Activated CD4-positive, alpha-beta memory T cell treated with anti-CD3 and anti-CD28 coated beads, Interleukin-2, amount 10 ng/mL, durations not matched to agents 7 days and 5 days (primary cell): Measurements from ENCODE around the gene MET. TPM values are rescaled to one million over a fixed set of nuclear protein-coding genes. Genes with fewer than 3 reads are reported as not detected.
"Not testable (repeated sequence)": the region's sequence is repeated elsewhere in the genome, so short reads cannot be mapped to it uniquely, and the experiment has no call there.

Experiments
- CTCF ChIA-PET: fragments of 350-600 bp; sonication (Branson Sonifier 250); formaldehyde crosslinking; loops from one replicate; lab custom pipeline; 2021; ENCODE audit warnings: antibody characterized with exemption, inconsistent platforms; lab: Charles Lee
- POLR2A ChIA-PET: fragments of 350-600 bp; sonication (Branson Sonifier 250); formaldehyde crosslinking; loops from one replicate; lab custom pipeline; 2021; ENCODE audit warnings: antibody characterized with exemption; lab: Charles Lee
- DNase-seq: peaks from one replicate; pipeline ENCODE4 v3.0.0-alpha.2; 2020
- H3K27ac Mint-ChIP-seq: one replicate; pipeline ENCODE4 v1.8.0; 2021; ENCODE audit warnings: mild to moderate bottlenecking, mixed read lengths
- H3K27me3 Mint-ChIP-seq: one replicate; pipeline ENCODE4 v1.8.0; 2021; ENCODE audit warnings: mixed read lengths
- H3K36me3 Mint-ChIP-seq: one replicate; pipeline ENCODE4 v1.8.0; 2021; ENCODE audit warnings: low read depth, mixed read lengths
- H3K4me1 Mint-ChIP-seq: one replicate; pipeline ENCODE4 v1.8.0; 2021; ENCODE audit warnings: mixed read lengths
- H3K4me3 Mint-ChIP-seq: one replicate; pipeline ENCODE4 v1.8.0; 2021; ENCODE audit warnings: mild to moderate bottlenecking, mixed read lengths
- H3K9me3 Mint-ChIP-seq: one replicate; pipeline ENCODE4 v1.8.0; 2021; ENCODE audit warnings: mixed read lengths
- total RNA-seq, 2 experiments: library from RNA; stranded (reverse); gene quantifications; one replicate each; pipeline ENCODE4 v1.2.3, GENCODE V29; 2021

Gene MET
- total RNA-seq, 2 experiments from 2014 or later, result 0.65 to 0.83 TPM

GRCh38 chr7:116707289-116707688 is 35.3 kb downstream of the MET start:
- Mint-ChIP-seq H3K9me3 (no peaks in the 10 kb centered on the region), H3K27me3 (peaks cover 18% of the 10 kb centered on the region), H3K4me1 (no peaks in the 10 kb centered on the region), H3K4me3 (no peak overlapping the region), H3K36me3 (no peaks in the 10 kb centered on the region), H3K27ac (no peak overlapping the region)
- ChIA-PET POLR2A (no interaction called here), CTCF (no interaction called here)
- no peak for DNase-seq

- no peak overlapping the region for H3K27ac Mint-ChIP-seq
- ChIA-PET POLR2A (no interaction called here), CTCF (no interaction called here)
- DNase-seq, result no peak
- H3K4me3 Mint-ChIP-seq, result no peak overlapping the region
- no peaks in the 10 kb centered on the region for H3K4me1 Mint-ChIP-seq
- no peaks in the 10 kb centered on the region for H3K36me3 Mint-ChIP-seq
- H3K27me3 Mint-ChIP-seq, result peaks cover 17% of the 10 kb centered on the region
- H3K9me3 Mint-ChIP-seq, result no peaks in the 10 kb centered on the region
Observed at GRCh38 chr7:116708248-116708647, 36.3 kb downstream of the MET start.

- no peak overlapping the region for H3K27ac Mint-ChIP-seq
- CTCF ChIA-PET, result no interaction called here
- no peaks in the 10 kb centered on the region for H3K9me3 Mint-ChIP-seq
Observed at GRCh38 chr7:116708861-116709260, 36.9 kb downstream of the MET start.

GRCh38 chr7:116709336-116709735 is 37.3 kb downstream of the MET start:
- no peak overlapping the region for H3K4me3 Mint-ChIP-seq
- ChIA-PET POLR2A (no interaction called here), CTCF (no interaction called here)
- no peak overlapping the region for H3K27ac Mint-ChIP-seq
- H3K27me3 Mint-ChIP-seq, result peaks cover 14% of the 10 kb centered on the region
- H3K36me3 Mint-ChIP-seq, result no peaks in the 10 kb centered on the region
- H3K4me1 Mint-ChIP-seq, result no peaks in the 10 kb centered on the region
- DNase-seq, result no peak
- no peaks in the 10 kb centered on the region for H3K9me3 Mint-ChIP-seq

More at GRCh38 chr7:116708861-116709260, 36.9 kb downstream of the MET start:
- no peak for DNase-seq
- POLR2A ChIA-PET, result no interaction called here
- Mint-ChIP-seq H3K36me3 (no peaks in the 10 kb centered on the region), H3K4me1 (no peaks in the 10 kb centered on the region), H3K27me3 (peaks cover 17% of the 10 kb centered on the region), H3K4me3 (no peak overlapping the region)

GRCh38 chr7:116710764-116711452 is 38.9 kb downstream of the MET start:
- H3K4me1 Mint-ChIP-seq, result no peaks in the 10 kb centered on the region
- ChIA-PET CTCF (no interaction called here), POLR2A (no interaction called here)
- no peaks in the 10 kb centered on the region for H3K36me3 Mint-ChIP-seq
- H3K27me3 Mint-ChIP-seq, result peaks cover 11% of the 10 kb centered on the region
- no peaks in the 10 kb centered on the region for H3K9me3 Mint-ChIP-seq
- no peak for DNase-seq
- H3K27ac Mint-ChIP-seq, result no peak overlapping the region
- H3K4me3 Mint-ChIP-seq, result no peak overlapping the region

GRCh38 chr7:116711790-116712189 is 39.8 kb downstream of the MET start:
- DNase-seq, result no peak
- ChIA-PET CTCF (no interaction called here), POLR2A (no interaction called here)
- Mint-ChIP-seq H3K27ac (no peak overlapping the region), H3K4me3 (no peak overlapping the region), H3K36me3 (no peaks in the 10 kb centered on the region), H3K4me1 (no peaks in the 10 kb centered on the region), H3K9me3 (no peaks in the 10 kb centered on the region), H3K27me3 (peaks cover 7% of the 10 kb centered on the region)

GRCh38 chr7:116713500-116713899 is 41.5 kb downstream of the MET start:
- Mint-ChIP-seq H3K36me3 (no peaks in the 10 kb centered on the region), H3K9me3 (no peaks in the 10 kb centered on the region), H3K27me3 (peaks cover 5% of the 10 kb centered on the region), H3K27ac (no peak overlapping the region), H3K4me3 (no peak overlapping the region), H3K4me1 (no peaks in the 10 kb centered on the region)
- CTCF ChIA-PET, result no interaction called here
- DNase-seq, result no peak
- POLR2A ChIA-PET, result no interaction called here

GRCh38 chr7:116713918-116714317 is 41.9 kb downstream of the MET start:
- no peak overlapping the region for H3K4me3 Mint-ChIP-seq
- no peaks in the 10 kb centered on the region for H3K9me3 Mint-ChIP-seq
- H3K4me1 Mint-ChIP-seq, result no peaks in the 10 kb centered on the region
- H3K27ac Mint-ChIP-seq, result no peak overlapping the region
- H3K36me3 Mint-ChIP-seq, result no peaks in the 10 kb centered on the region
- DNase-seq, result no peak
- CTCF ChIA-PET, result interaction anchor here (0.7 kb wide), 1 partner anchor 42 kb away, joined by 3 read pairs; the partner anchor contains the start of gene MET
- H3K27me3 Mint-ChIP-seq, result peaks cover 5% of the 10 kb centered on the region
- POLR2A ChIA-PET, result no interaction called here

GRCh38 chr7:116715077-116715476 is 43.1 kb downstream of the MET start:
- H3K36me3 Mint-ChIP-seq, result no peaks in the 10 kb centered on the region
- ChIA-PET POLR2A (no interaction called here), CTCF (no interaction called here)
- DNase-seq, result no peak
- no peak overlapping the region for H3K27ac Mint-ChIP-seq
- H3K27me3 Mint-ChIP-seq, result peaks cover 4% of the 10 kb centered on the region
- no peak overlapping the region for H3K4me3 Mint-ChIP-seq
- H3K4me1 Mint-ChIP-seq, result no peaks in the 10 kb centered on the region
- no peaks in the 10 kb centered on the region for H3K9me3 Mint-ChIP-seq

- Mint-ChIP-seq H3K36me3 (no peaks in the 10 kb centered on the region), H3K4me1 (no peaks in the 10 kb centered on the region), H3K27ac (no peak overlapping the region), H3K4me3 (no peak overlapping the region), H3K9me3 (no peaks in the 10 kb centered on the region), H3K27me3 (peaks cover 1% of the 10 kb centered on the region)
- no peak for DNase-seq
- ChIA-PET CTCF (no interaction called here), POLR2A (no interaction called here)
Observed at GRCh38 chr7:116717137-116717536, 45.1 kb downstream of the MET start.

- H3K9me3 Mint-ChIP-seq, H3K36me3 Mint-ChIP-seq, H3K27ac Mint-ChIP-seq, POLR2A ChIA-PET, CTCF ChIA-PET, DNase-seq, H3K4me3 Mint-ChIP-seq, H3K27me3 Mint-ChIP-seq, H3K4me1 Mint-ChIP-seq: not testable (repeated sequence)
Observed at GRCh38 chr7:116723959-116724529, 52.0 kb downstream of the MET start.

- Mint-ChIP-seq H3K9me3 (no peaks in the 10 kb centered on the region), H3K27ac (no peak overlapping the region), H3K36me3 (no peaks in the 10 kb centered on the region), H3K27me3 (no peaks in the 10 kb centered on the region), H3K4me1 (no peaks in the 10 kb centered on the region), H3K4me3 (no peak overlapping the region)
- no peak for DNase-seq
- POLR2A ChIA-PET, result no interaction called here
- CTCF ChIA-PET, result no interaction called here
Observed at GRCh38 chr7:116724560-116725231, 52.7 kb downstream of the MET start.

GRCh38 chr7:116726149-116726548 is 54.2 kb downstream of the MET start:
- CTCF ChIA-PET, result no interaction called here

More at GRCh38 chr7:116726149-116726548, 54.2 kb downstream of the MET start:
- no peaks in the 10 kb centered on the region for H3K9me3 Mint-ChIP-seq
- H3K4me3 Mint-ChIP-seq, result no peak overlapping the region
- peaks cover 7% of the 10 kb centered on the region for H3K27me3 Mint-ChIP-seq
- no peaks in the 10 kb centered on the region for H3K36me3 Mint-ChIP-seq
- POLR2A ChIA-PET, result no interaction called here
- no peak for DNase-seq
- H3K27ac Mint-ChIP-seq, result no peak overlapping the region
- H3K4me1 Mint-ChIP-seq, result no peaks in the 10 kb centered on the region
